GM12878 (cell line): Measurements from ENCODE around the gene LIN7B. TPM values are rescaled to one million over a fixed set of nuclear protein-coding genes. Genes with fewer than 3 reads are reported as not detected.
"Not testable (repeated sequence)": the region's sequence is repeated elsewhere in the genome, so short reads cannot be mapped to it uniquely, and the experiment has no call there.

ENCODE experiments used
- ATAC-seq: fragments of 200-7000 bp; cut with Tn5 transposase; 3 replicates; pipeline ENCODE4 v1.9.1; 2020; ENCODE audit warnings: mild to moderate bottlenecking, moderate library complexity
- BruUV-seq: library from RNA; stranded (reverse); fragments of 400-500 nt; replicated peaks from 2 replicates; lab custom pipeline; 2021; lab: Mats Ljungman, UMichigan
- CTCF ChIA-PET: fragments of 300-600 bp; sonication (Branson Sonifier 250); formaldehyde crosslinking; extraction: SDS; loops from one replicate; lab custom pipeline; 2021; ENCODE audit warnings: inconsistent platforms; lab: Yijun Ruan, JAX
- POLR2A ChIA-PET: fragments of 350-600 bp; formaldehyde crosslinking; extraction: SDS; loops from one replicate; lab custom pipeline; 2021; ENCODE audit warnings: inconsistent platforms; lab: Charles Lee
- RAD21 ChIA-PET: fragments of 300-600 bp; sonication (Branson Sonifier 250); formaldehyde crosslinking; loops from one replicate; lab custom pipeline; 2023; ENCODE audit warnings: antibody characterized with exemption; ENCODE audit not compliant: unreplicated experiment; lab: Charles Lee
- SMC1A ChIA-PET: fragments of 300-600 bp; sonication (Branson Sonifier 250); formaldehyde crosslinking; loops from one replicate; lab custom pipeline; 2023; ENCODE audit not compliant: unreplicated experiment, uncharacterized antibody; lab: Charles Lee
- DNase-seq: peaks from one replicate; pipeline ENCODE4 v3.0.0-alpha.2; 2011; ENCODE audit warnings: low read depth, low spot score
- FAIRE-seq: peaks from 3 replicates; lab custom pipeline; 2011; peaks lifted over from hg19 to GRCh38; lab: Jason Lieb, UNC
- H2AFZ ChIP-seq: 2 replicates; pipeline ENCODE4 v1.6.0; 2011; ENCODE audit warnings: low read depth, low read length, control low read depth; ENCODE audit not compliant: control insufficient read depth
- H3K27ac ChIP-seq: 2 replicates; pipeline ENCODE4 v1.5.1; 2011; ENCODE audit warnings: control low read depth; ENCODE audit not compliant: control insufficient read depth, insufficient read depth
- H3K27me3 ChIP-seq, 2 experiments: replicated peaks in 1 of 2; 2 replicates each; pipeline versions ENCODE4 v1.6.0 to v1.6.1; 2011; ENCODE audit warnings: low read length in 1 of 2; ENCODE audit not compliant: control insufficient read depth in 2 of 2, insufficient read depth in 2 of 2
- H3K36me3 ChIP-seq, 2 experiments: 2 replicates each; pipeline ENCODE4 v1.5.1; 2011; ENCODE audit warnings: low read length in 1 of 2; ENCODE audit not compliant: control insufficient read depth in 2 of 2, insufficient read depth in 2 of 2
- H3K4me1 ChIP-seq: 2 replicates; pipeline ENCODE4 v1.6.1; 2011; ENCODE audit warnings: mild to moderate bottlenecking, low read length, moderate library complexity, mixed read lengths; ENCODE audit not compliant: control insufficient read depth, insufficient read depth
- H3K4me2 ChIP-seq: 2 replicates; pipeline ENCODE4 v1.6.0; 2011; ENCODE audit warnings: control low read depth; ENCODE audit not compliant: control insufficient read depth, insufficient read depth
- H3K4me3 ChIP-seq: fragments of 200-600 bp; sonication (generic); 2 replicates; pipeline ENCODE4 v1.5.1; 2016
- H3K79me2 ChIP-seq: 2 replicates; pipeline ENCODE4 v1.6.0; 2011; ENCODE audit warnings: low read length; ENCODE audit not compliant: control insufficient read depth, insufficient read depth
- H3K9ac ChIP-seq: 2 replicates; pipeline ENCODE4 v1.8.0; 2011; ENCODE audit warnings: low read length, control low read depth, mixed read lengths; ENCODE audit not compliant: control insufficient read depth, insufficient read depth
- H3K9me3 ChIP-seq: replicated peaks from 3 replicates; pipeline ENCODE4 v1.5.1; 2011; ENCODE audit warnings: mild to moderate bottlenecking, low read length; ENCODE audit not compliant: control insufficient read depth, insufficient read depth
- H4K20me1 ChIP-seq: 2 replicates; pipeline ENCODE4 v1.6.0; 2011; ENCODE audit not compliant: control insufficient read depth, insufficient read depth
- ESRRA ChIP-seq: IDR thresholded peaks from 2 replicates; pipeline ENCODE4 v1.6.1; 2012; ENCODE audit warnings: mild to moderate bottlenecking, low read length, improper control_type of control experiment
- MYB ChIP-seq: fragments of 150-350 bp; IDR thresholded peaks from 2 replicates; pipeline ENCODE4 v1.6.1; 2014; ENCODE audit warnings: mild to moderate bottlenecking, low read depth, low read length, borderline replicate concordance
- STAT1 ChIP-seq: fragments of 450-650 bp; conservative IDR thresholded peaks from 2 replicates; pipeline ENCODE4 v1.6.1; 2014; ENCODE audit warnings: antibody characterized with exemption, mild to moderate bottlenecking
- WGBS: methylation state at CpG from one replicate; pipeline ENCODE4 v1.1.6; 2016; ENCODE audit warnings: low lambda C conversion rate; ENCODE audit not compliant: insufficient replicate concordance, insufficient coverage; ENCODE audit errors: missing lambda C conversion rate; 5-methylcytosine and 5-hydroxymethylcytosine counted together
- in situ Hi-C: fragments of 300-500 bp; cut with MboI; formaldehyde crosslinking; loops from 9 replicates; pipeline ENCODE4 v1.14.3; 2018; ENCODE audit warnings: mixed read lengths
- intact Hi-C: fragments of 100-400 bp; cut with micrococcal nuclease; formaldehyde crosslinking; loops from one replicate; pipeline ENCODE4 v1.14.2; 2022; ENCODE audit not compliant: unreplicated experiment
- polyA plus RNA-seq, 11 experiments: library from polyadenylated mRNA; depleted of rRNA in 4 of 11; unstranded in 6 of 11; stranded (reverse) in 5 of 11; fragments of >200 nt; fragmentation: Nextera tagmentation in 4 of 11; fragmentation: Illumina TruSeq in 1 of 11; extraction: Ambion mirVana in 4 of 11; extraction: Trizol in 1 of 11; gene quantifications; 1 replicate in 1 of 11; 2 replicates in 10 of 11; pipeline versions ENCODE4 v1.2.1 to v1.2.3, GENCODE V29; 2011 to 2016; ENCODE audit warnings: inconsistent platforms in 2 of 11, missing spikeins in 2 of 11, low read depth in 1 of 11
- total RNA-seq, 4 experiments: library from RNA; depleted of rRNA in 3 of 4; stranded (reverse); fragments of >200 nt in 3 of 4; fragmentation: Illumina TruSeq in 1 of 4; extraction: Trizol in 1 of 4; gene quantifications; 2 replicates each; pipeline versions ENCODE4 v1.2.1 to v1.2.3, GENCODE V29; 2013 to 2021
- TF ChIP-seq, protein P1 (sequence below): fragments of 450-650 bp; IDR thresholded peaks from 2 replicates; pipeline ENCODE4 v1.6.1; 2016; ENCODE audit warnings: mild to moderate bottlenecking

The LIN7B gene
- total and polyA plus RNA-seq, 10 of the 15 experiments (the other 5 are each of a cell fraction or from before 2014, with no cell fraction given), result 0.15 to 3.5 (median 1.6) TPM; not detected in 2

DNA sequence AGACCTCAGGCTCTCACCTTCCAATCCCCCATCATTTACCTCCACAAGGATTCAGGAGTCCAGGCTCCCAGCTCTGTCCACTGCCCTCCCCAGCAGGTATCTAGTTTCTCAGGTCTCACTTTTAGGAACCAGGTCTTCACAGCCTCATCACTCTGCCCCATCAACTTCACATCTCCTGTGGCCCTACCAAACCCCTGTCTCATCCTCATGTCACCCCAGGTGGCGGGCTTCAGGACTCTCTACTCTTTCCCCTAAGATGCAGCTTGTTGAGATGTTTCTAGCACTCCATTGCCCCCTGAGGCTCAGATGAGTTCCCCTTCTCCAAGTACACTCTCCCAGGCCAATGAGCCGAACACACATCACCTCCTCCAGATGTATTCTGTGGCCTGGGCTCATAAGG is 6.7 kb downstream of the LIN7B start:
- ChIA-PET POLR2A (interaction anchor here (0.6 kb wide), 1 partner anchor 28 kb away, joined by 3 read pairs; no protein-coding TSS in a partner anchor), RAD21 (interaction anchor here (1.0 kb wide), 1 partner anchor 23 kb away, joined by 3 read pairs; no protein-coding TSS in a partner anchor), CTCF (interaction anchor here (1.2 to 1.6 kb wide), 2 partner anchors 14 to 23 kb away, joined by 3 to 4 read pairs; no protein-coding TSS in a partner anchor), SMC1A (no interaction called here)
- H4K20me1 ChIP-seq, result no peaks in the 10 kb centered on the region
- no peak overlapping the region for H3K4me3 ChIP-seq
- no peak for TF ChIP-seq STAT1
- TF ChIP-seq, protein P1, sequence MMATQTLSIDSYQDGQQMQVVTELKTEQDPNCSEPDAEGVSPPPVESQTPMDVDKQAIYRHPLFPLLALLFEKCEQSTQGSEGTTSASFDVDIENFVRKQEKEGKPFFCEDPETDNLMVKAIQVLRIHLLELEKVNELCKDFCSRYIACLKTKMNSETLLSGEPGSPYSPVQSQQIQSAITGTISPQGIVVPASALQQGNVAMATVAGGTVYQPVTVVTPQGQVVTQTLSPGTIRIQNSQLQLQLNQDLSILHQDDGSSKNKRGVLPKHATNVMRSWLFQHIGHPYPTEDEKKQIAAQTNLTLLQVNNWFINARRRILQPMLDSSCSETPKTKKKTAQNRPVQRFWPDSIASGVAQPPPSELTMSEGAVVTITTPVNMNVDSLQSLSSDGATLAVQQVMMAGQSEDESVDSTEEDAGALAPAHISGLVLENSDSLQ, result no peak
- no peak for TF ChIP-seq MYB
- TF ChIP-seq ESRRA, result no peak
- H3K9ac ChIP-seq, result no peak overlapping the region
- in situ Hi-C loops, result no loop called here
- no peak overlapping the region for H2AFZ ChIP-seq
- DNase-seq, result no peak
- H3K27ac ChIP-seq, result no peak overlapping the region
- WGBS, result 35% methylated on average over 2 of the region's 2 CpGs
- peaks cover 7 to 8% of the 10 kb centered on the region in 2 experiments for H3K27me3 ChIP-seq
- FAIRE-seq, result no peak
- intact Hi-C loops, result no loop called here
- no peaks in the 10 kb centered on the region for H3K9me3 ChIP-seq
- no peak for ATAC-seq
- no peaks in the 10 kb centered on the region for H3K36me3 ChIP-seq
- no peak overlapping the region for H3K4me2 ChIP-seq
- no TSS peak for BruUV-seq
- no peaks in the 10 kb centered on the region for H3K79me2 ChIP-seq
- peaks cover 8% of the 10 kb centered on the region; the same call in 1 of the 2 replicates for H3K4me1 ChIP-seq

DNA sequence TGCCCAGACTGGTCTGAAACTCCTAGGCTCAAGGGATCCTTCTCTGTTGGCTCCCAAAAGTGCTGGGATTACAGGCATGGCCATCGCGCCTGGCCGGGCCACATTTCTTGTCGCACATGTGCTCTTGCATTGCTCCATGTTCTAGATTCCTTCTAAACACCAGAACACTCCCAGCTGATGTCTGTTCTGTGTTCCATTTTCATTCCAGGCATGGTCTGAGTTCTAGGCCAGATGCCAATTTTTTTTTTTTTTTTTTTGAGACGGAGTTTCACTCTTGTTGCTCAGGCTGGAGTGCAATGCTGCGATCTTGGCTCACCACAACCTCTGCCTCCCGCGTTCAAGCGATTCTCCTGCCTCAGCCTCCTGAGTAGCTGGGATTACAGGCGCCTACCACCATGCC is 7.7 kb downstream of the LIN7B start:
- H3K79me2 ChIP-seq, H3K4me3 ChIP-seq, in situ Hi-C loops, FAIRE-seq, H3K4me2 ChIP-seq, H4K20me1 ChIP-seq, H3K9me3 ChIP-seq, H2AFZ ChIP-seq, H3K4me1 ChIP-seq, BruUV-seq, H3K27ac ChIP-seq, CTCF ChIA-PET, ATAC-seq, SMC1A ChIA-PET, intact Hi-C loops, DNase-seq, H3K36me3 ChIP-seq, H3K27me3 ChIP-seq, POLR2A ChIA-PET, H3K9ac ChIP-seq: not testable (repeated sequence)
- RAD21 ChIA-PET, result interaction anchor here (0.6 kb wide), 1 partner anchor 152 kb away, joined by 3 read pairs; no protein-coding TSS in a partner anchor
- 75% methylated on average over 5 of the region's 10 CpGs for WGBS

DNA sequence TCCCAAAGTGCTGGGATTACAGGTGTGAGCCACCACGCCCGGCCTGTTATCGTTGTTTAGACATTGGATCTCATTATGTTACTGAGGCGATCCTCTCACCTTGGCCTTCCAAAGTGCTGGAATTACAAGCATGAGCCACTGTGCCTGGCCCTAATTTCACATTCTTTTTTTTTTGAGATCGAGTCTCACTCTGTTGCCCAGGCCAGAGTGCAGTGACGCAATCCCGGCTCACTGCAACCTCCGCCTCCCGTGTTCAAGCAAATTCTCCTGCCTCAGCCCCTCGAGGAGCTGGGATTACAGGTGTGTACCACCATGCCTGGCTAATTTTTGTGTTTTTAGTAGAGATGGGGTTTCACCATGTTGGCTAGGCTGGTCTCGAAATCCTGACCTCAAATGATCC is 9.1 kb downstream of the LIN7B start:
- in situ Hi-C loops, H4K20me1 ChIP-seq, FAIRE-seq, H3K79me2 ChIP-seq, intact Hi-C loops, BruUV-seq, H3K9me3 ChIP-seq, ATAC-seq, H3K4me3 ChIP-seq, H3K36me3 ChIP-seq, H3K4me1 ChIP-seq, H3K27me3 ChIP-seq, H3K4me2 ChIP-seq, CTCF ChIA-PET, DNase-seq, SMC1A ChIA-PET, H3K9ac ChIP-seq, H2AFZ ChIP-seq, POLR2A ChIA-PET, RAD21 ChIA-PET, H3K27ac ChIP-seq: not testable (repeated sequence)
- WGBS, result 45% methylated on average over 11 of the region's 11 CpGs
